ENCODE measurements around the gene ANKRA2.

ANKRA2 gene
- total RNA-seq: 34.3 to 55.1 (median 44.7) reads per million in 4 experiments

DNA sequence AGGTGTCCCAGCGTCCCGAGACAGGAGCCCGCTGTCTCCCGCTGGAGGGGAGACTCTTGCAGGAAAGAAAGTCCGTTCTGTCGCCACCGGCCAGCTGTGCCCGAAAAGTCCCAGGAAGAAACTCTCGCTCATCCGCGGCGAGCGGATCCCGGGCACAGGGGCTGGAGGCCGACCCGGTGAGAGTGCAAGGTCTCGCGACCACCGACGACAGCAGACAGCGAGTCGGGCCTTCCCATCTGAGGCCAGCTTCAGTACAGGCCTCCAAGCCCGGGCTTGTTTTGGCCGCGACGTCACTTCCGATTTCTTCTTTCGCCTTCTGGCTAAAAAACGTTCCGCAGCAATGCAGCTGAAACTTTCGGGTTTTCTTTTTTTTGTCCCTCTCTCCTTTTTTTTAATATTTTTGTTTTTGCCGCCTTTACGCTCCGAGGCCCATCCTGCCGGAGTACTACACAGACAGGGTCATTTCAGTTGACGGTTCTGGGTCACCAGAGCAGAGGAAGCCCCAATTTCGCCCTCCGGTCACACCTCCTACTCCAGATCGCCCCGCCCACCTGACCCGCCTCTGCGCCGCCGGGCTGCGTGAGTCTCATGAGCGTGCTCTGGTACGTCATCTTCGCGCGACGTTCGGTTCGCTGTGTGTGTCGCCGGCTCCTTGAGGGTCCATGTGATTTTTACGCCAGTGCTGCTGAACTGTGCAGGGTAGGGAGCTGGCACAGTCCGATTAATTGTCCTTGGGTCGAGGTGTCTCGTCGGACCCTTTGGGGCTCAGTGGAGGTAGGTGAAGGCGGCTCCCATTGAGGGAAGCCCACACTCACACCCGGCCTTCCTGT lies at the start of gene ANKRA2, which contains the start of gene UTP15:
ANKRA2 (minus strand) TSS at position 501 of the 830 bp plus-strand sequence. CDS start 2,758 bp downstream, outside the sequence.
UTP15 (plus strand) TSS at position 605 of the 830 bp plus-strand sequence. CDS start 1,602 bp downstream, outside the sequence.
- DNase-seq: peak; percentile 98

DNA sequence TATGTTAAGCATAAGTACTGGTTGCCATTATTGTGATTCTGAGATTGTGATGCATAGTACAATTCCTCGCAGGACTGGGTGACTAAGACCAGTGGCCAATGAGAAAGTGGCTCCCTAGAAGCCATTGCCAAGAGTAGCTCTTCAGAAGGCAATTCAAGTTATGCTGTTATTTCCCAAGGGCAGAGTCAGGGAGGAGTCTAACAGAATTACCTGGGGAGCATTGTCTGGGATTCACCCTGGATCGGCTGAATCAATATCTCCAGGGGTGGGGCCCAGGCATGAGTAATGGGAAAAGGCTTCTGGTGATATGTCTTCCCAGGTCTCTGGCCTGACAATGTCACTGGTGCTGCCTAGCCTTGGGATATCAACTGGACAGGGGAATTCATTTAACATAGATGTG lies 49.6 kb upstream of the ANKRA2 start:
- DNase-seq: no peak

DNA sequence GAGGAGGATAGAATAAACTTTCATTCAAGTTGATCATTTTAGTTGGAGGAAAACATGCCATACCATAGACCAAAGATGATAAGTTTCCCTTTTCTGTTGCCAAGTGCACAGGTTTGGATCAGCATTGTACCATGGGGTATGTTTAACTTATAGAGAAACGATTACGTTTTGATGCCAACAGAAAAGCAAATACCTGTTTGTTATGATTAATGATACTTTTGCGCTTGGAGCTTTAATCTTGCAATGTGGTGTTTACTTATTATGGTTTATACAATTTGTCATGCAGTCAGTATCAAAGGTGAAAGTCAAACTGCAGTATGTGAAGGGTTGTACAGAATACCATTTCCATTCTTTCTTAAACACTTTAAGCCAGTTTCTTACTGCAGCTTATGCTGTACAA lies 47.4 kb upstream of the ANKRA2 start:
- no peak for DNase-seq

- DNase-seq: no peak
Measured at GRCh38 chr5:73607228-73607627, 41.8 kb upstream of the ANKRA2 start.

DNA sequence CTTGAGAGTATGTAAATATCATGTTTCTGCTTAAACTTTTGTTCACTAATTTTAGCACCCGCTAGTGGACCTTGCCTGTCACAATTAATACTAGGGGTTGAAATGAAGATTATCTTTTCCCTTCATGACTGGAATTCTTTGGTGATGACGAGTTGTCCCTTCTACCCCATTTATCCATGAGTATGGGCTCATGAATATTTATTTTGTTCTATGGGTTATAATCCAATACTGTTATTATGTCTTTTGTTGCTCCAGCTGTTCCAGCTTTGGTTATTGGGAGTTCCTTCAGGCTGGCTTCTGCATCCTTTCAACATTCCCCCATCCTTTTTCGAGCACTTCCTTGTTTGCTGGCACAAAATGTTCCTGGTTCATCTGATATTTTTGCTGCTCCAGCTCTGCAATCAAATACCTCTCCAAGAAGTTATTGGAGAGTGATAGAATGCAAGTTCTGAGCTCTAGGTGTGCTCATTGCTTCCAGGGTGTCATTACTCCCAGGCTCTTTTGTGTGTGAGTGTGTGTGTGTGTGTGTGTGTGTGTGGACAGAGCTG lies 40.8 kb upstream of the ANKRA2 start:
- no peak for DNase-seq

GRCh38 chr5:73605223-73606087 lies 40.0 kb upstream of the ANKRA2 start:
- DNase-seq: no peak

GRCh38 chr5:73603998-73604397 lies 38.6 kb upstream of the ANKRA2 start:
- DNase-seq: no peak

DNA sequence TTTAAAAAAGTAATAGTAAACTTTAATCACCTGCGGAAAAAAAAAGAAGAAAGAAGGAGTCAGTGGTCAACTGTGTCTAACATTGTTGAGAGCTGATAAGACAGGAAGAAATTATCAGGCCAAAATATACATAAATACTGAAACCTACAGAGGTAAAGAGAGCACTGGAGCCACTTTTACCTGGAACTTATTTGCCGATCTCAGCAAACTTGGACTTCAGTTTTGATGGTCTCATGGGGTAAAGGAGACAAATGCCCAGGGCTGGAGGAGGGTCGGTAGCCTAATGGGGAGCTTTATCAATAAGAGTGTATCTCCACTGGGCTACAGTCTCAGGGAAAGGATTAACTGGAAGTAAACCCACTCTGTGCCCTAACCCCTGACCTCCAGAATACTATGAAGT lies 33.9 kb upstream of the ANKRA2 start:
- DNase-seq: no peak

DNA sequence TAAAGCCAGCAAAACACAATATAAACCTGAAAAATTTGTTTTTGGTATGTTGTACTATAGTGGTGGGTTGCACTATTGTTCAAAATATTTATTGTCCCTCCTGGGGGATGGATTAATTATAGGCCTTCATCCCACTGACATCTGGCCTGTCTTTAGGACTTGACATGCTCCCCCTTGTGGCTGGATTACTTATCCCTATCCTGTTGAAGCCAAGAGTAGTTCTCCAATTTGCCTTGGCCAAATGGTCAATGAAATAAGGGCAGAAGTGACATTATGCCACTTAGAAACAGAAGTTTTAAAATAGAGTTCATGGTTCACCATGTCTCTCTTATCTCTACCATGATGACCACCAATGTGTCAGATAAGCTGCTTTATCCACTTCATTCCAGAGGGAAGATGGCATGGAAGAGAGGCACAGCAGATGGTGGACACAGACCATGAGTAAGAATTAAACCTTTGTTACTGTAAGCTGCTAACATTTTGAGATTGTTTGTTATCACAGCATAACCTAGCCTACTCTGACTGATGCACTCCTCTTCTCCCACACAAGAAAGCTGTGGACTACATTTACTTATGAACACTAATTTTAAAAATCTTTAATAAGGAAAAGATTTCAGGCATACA lies 31.4 kb upstream of the ANKRA2 start:
- DNase-seq: no peak

DNA sequence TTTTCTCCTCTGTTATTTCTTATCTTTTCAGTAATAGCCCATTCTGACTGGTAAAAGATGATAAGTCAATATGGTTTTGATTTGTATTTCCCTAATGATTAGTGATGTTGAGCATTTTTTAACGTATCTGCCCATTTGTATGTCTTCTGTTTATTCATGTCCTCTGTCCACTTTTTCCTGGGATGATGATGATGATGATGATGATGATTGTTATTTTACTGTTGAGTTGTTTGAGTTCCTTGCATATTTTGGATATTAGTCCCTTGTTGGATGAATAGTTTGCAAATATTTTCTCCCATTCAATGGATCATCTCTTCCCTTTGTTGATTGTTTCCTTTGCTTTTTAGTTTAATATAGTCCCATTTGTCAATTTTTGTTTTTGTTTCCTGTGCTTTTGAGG lies 27.1 kb upstream of the ANKRA2 start:
- no peak for DNase-seq

DNA sequence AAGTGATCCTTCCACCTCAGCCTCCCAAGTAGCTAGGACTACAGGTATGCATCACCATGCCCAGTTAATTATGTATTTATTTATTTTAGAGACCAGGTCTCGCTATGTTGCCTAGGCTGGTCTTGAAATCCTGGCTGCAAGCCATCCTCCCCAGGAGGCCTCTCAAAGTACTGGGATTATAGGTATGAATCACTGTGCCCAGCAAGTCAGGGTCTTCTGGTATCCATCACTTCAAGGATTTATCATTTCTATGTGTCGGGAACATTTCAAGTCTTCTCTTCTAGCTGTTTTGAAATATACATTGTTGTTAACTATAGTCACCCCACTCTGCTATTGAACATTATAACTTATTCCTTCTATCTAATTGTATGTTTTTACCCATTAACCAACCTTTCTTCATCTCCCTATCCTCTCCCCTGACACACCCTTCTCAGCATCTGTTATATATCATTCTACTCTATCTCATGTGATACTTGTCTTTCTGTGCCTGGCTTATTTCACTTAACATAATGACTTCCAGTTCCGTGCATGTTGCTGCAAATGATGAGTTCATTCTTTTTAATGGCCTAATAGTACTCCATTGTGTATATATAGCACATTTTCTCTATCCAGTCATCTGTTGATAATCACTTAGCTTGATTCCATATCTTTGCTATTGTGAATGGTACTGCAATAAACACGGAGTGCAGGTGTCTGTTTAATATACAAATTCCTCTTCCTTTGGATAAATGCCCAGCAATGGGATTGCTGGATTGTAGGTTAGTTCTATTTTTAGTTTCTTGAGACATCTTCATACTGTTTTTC lies 26.5 kb upstream of the ANKRA2 start:
- DNase-seq: no peak

- peak; percentile 11 for DNase-seq
Measured at GRCh38 chr5:73591102-73591695, 25.8 kb upstream of the ANKRA2 start.

GRCh38 chr5:73587923-73588322 lies 22.5 kb upstream of the ANKRA2 start:
- DNase-seq: no peak

GRCh38 chr5:73582285-73583145 lies 17.1 kb upstream of the ANKRA2 start:
- DNase-seq: no peak

DNA sequence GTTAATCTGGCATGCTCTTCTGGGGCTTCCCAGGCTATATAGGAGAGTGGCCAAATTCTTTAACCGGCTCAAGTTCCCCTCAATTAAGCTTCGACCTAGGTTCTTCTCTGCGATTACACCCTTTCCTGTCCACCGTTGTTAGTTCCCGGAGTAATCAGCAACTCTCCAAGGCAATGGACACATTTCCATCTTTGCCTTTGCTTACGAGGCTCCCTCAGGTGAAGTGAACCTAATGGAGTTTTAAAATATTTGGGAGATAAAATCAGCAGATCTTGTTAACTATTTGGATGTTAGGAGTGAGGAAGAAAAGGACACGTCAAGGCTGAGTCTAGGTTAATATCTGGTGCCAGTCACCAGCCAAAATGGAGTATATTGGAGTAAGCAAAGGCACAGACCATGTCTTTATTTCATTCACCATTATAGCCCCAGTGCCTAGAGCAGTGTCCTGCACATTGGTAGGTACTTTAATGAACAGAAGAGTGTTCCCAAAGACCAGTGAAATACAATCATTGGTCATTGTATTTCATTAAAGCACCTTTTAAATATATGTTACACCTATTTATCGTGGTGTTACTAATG lies 619 bp upstream of the ANKRA2 start:
- no peak for DNase-seq

GRCh38 chr5:73564675-73565074 lies 764 bp downstream of the ANKRA2 start:
- DNase-seq: no peak

DNA sequence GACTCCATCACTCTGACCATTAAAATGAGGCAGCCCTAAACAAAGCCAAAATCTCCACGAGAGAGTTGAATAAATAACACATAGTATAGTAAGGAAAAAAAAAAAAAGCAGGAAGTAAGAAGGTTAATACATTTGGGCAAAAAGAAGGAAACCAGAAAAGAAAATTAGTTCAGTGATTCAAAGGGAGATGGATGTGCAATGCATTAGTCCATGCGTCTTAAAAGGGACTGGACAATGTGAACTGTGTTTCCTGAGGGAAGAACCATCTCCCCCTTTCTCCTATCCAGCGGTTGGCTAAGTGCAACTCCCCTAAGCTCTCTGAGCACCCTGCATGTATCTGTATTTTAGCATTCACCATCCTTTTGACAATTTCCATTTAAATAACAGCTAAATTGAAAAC lies 1.4 kb downstream of the ANKRA2 start:
- no peak for DNase-seq

DNA sequence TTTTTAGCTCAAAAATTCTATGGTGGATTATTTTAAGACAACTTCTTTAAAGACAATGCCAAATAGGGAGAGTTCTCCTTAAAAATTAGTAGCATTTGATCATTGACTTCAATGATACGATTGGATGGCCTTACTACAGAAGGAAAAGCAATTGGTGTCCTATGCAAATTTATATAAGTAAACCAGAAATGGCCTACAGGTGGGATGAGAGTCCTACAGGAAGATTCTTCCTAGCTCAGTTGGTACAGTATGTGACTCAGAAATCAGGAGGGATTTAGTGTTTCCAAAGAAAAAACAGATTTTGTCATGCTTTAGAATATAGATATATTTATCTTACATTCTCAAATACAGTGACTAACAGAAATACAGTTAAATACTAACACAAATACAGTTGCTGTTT lies 6.5 kb downstream of the ANKRA2 start:
- no peak for DNase-seq

GRCh38 chr5:73552642-73553041 lies 12.8 kb downstream of the ANKRA2 start:
- no peak for DNase-seq

GRCh38 chr5:73550016-73550415 lies 15.4 kb downstream of the ANKRA2 start:
- no peak for DNase-seq
